ENCODE measurements around the gene TIMM13.
"Not testable (repeated sequence)": the region's sequence is repeated elsewhere in the genome, so short reads cannot be mapped to it uniquely, and the experiment has no call there.

Gene TIMM13

DNA sequence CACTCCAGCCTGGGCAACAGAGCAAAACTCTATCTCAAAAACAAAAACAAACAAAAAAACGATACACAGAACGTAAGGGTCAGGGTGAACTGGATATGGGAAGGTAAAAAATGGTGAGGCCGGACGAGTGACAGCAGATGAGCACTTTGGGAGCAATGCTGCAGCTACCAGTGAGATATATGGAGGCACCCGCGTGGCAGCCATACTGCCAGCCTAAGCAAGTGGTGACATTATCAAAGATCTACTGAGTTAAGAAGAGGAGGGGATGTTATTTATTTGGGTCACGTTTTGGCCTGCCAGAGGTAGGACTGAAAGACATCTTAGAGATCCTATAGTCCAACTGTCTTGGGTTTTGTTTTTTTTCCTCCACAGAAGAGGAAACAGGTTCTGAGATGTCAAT lies 14.2 kb downstream of the TIMM13 start:
- FAIRE-seq: no peak

DNA sequence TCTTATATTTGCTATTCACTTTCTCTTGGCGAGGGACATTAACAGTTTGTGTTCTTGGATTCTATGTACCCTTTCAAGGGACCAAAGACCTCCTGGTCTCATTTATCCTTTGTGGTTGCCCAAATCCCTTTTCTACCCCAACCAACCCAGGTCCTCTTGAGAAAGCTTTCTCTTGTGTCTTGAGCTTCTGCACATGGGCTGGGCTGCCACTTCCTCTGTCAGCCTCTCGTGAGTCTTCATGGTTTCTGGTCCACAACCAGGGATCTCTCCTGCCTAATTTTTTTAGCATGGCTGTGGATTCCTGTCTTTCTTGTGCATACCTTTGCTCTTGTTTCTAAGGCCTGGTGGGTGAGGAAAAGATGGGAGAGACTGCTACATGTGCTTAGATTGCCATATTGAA lies 14.9 kb downstream of the TIMM13 start:
- no peak for FAIRE-seq

DNA sequence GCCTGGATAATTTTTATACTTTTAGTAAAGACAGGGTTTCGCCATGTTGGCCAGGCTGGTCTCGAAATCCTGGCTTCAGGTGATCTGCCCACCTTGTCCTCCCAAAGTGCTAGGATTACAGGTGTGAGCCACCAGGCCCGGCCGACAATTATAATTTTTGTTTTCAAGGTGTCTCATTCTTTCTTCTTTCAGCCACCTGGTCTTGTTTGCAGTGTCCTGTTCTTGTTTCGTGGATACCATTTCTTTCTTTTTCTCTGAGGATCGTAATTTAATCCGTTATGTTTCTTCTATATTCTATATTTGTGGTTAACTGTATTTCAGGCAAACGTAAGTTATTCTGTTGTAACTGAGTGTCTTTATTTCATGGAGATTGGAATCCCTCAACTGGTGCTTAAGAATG lies 15.7 kb downstream of the TIMM13 start:
- no peak for FAIRE-seq

DNA sequence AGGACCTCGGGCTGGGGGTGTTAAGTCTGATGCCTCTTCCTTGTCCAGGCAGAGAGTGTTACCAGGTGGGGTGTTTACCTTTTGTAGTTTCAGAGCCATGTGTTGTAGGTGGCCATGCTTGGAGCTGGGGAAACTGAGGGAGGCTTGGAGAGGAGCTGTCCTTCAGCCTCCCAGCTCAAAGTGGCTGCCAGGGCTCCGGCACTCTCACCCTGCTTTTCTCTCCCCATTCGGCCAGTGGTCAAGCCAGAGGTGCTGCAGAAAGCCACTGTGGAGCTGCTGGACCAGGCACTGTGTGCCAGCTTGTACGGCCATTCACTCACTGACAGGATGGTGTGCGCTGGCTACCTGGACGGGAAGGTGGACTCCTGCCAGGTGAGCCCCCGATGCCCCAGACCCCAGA lies 17.4 kb downstream of the TIMM13 start:
- no peak for FAIRE-seq

DNA sequence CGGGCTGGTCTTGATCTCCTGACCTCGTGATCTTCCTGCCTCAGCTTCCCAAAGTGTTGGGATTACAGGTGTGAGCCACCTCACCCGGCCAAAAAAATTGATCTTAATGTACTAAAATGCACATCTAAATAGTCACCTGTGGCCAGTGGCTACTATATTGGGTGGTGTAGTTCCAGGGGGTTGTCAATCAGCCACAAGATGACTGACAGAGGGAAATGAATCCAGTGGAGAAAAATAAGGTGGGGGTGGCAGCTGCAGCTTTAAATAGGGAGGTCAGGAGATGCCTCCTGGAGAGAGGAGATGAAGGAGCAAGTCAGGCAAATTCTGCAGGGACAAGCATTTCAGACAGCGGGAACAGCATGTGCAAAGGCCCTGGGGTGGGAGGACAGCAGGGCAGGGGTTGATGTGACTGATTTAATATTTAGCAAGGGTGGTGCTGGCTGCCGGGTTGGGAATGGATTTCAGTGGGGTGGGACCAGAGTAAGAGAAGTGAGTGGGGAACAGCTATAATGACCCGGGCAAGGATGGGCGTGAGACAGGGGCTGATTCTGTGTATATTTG lies 18.0 kb downstream of the TIMM13 start:
- no peak for FAIRE-seq

DNA sequence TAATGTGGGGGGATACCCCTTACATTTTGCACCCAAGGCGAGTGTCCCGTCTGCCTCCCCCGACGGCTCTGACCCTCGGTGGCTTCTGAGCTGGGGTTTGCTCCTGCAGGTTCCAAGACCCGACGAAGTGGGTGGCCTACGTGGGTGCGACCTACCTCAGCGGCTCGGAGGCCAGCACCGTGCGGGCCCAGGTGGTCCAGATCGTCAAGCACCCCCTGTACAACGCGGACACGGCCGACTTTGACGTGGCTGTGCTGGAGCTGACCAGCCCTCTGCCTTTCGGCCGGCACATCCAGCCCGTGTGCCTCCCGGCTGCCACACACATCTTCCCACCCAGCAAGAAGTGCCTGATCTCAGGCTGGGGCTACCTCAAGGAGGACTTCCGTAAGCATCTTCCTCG lies 19.1 kb downstream of the TIMM13 start:
- FAIRE-seq: no peak

DNA sequence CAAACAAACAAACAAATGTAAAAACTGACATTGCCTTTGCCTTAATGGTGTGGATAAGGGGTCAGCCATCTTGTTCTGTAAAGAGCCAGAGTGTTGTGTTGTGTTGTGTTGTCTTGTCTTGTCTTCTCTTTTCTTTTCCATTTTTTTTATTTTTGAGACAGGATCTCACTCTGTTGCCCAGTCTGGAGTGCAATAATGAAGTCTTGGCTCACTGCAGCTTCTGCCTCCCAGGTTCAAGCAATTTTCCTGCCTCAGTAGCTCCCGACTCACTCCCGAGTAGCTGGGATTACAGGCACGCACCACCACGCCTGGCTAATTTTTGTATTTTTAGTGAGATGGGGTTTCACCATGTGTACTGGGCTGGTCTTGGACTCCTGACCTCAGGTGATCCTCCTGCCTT lies 27.8 kb downstream of the TIMM13 start:
- FAIRE-seq: no peak

DNA sequence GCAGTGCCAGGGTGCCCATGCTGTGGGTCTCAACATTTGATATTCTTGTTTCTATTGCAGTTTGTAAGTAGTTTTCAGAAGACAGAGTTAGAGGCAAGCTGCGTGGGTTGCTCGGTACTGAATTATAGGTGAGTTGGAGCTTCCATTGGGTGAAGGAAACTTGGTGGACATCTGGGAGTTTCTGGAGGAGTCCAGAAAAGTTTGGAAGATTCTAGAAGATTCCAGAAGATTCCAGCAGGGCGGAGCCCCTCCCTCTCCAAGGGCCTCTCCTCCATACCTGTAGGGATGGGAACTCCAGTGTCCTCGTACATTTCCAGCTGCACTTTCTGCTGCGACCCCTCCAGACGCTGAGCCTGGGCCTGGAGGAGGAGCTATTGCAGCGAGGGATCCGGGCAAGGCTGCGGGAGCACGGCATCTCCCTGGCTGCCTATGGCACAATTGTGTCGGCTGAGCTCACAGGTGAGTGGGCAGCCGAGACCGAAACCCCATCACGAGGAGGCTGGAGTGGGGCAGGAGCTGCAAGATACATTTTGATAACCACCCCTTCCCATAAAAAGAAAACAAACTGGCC lies 28.6 kb downstream of the TIMM13 start:
- no peak for FAIRE-seq

DNA sequence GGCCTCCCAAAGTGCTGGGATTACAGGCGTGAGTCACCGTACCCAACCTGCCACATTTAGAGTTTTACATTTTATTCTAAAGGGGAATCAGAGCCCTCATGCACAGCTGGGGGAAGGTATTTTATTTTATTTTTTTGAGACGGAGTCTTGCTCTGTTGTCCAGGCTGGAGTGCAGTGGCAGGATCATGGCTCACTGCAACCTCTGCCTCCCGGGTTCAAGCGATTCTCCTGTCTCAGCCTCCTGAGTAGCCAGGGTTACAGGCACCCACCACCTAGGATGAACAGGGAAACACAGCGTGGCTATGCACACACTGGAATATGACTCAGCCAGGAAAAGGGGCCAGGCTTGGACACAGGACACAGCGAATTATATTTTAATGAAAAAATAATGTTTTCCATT lies 30.2 kb downstream of the TIMM13 start:
- FAIRE-seq: not testable (repeated sequence)

DNA sequence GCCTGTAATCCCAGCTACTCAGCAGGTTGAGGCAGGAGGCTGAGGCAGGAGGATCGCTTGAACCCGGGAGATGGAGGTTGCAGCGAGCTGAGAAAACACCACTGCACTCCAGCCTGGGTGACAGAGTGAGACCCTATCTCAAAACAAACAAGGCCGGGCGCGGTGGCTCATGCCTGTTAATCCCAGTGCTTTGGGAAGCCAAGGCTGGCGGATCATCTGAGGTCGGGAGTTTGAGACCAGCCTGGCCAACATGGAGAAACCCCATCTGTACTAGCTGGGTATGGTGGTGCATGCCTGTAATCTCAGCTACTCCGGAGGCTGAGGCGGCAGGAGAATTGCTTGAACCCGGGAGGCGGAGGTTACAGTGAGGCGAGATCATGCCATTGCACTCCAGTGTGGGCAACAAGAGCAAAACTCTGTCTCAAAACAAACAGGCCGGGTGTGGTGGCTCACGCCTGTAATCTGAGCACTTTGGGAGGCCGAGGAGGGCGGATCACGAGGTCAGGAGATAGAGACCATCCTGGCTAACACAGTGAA lies 32.0 kb downstream of the TIMM13 start:
- not testable (repeated sequence) for FAIRE-seq

DNA sequence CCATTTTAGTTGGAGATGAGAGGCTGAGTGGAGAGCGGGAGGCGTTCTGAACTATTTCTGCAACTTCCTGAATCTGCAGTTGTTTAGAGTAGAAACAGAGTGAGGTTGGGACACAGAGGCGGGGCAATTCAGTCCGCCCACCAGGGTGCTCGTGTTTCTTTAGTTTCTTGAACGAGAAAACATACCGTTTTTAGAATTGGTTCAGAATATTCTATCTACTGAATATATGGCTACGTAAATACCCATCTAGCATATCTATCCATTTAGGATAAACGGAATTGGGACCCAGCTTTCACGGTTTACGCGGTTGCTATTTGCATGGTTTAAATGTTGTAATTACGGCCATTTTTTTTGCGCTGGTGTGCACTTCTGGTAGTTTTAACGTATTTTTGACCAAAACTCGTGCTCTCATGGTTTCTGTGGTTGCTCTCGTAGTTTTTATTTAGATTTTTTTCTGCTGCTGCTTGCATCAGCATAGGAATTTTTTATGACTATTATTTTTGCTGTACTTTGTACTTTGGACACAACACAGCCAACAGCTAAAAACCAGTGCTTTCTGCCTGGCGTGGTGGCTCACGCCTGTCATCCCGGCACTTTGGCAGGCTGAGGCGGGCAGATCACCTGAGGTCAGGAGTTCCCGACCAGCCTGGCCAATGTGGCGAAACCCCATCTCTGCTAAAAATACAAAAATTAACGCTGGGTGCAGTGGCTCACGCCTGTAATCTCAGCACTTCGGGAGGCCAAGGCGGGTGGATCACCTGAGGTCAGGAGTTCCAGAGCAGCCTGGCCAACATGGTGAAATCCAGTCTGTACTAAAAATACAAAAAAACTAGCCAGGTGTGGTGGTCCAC lies 32.7 kb downstream of the TIMM13 start:
- no peak for FAIRE-seq

DNA sequence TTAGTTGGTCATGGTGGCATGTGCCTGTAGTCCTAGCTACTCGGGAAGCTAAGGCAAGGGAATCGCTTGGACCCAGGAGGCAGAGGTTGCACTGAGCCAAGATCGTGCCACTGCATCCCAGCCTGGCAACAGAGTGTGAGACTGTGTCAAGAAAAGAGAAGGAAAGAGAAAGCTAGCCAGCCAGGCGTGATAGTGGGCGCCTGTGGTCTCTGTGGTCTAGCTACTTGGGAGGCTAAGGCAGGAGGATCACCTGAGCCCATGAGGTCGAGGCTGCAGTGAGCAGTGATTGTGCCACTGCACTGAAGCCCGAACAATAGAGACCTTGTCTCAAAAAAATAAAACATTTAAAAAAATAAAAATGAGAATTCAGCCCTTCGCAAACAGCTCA lies 33.3 kb downstream of the TIMM13 start:
- FAIRE-seq: no peak

DNA sequence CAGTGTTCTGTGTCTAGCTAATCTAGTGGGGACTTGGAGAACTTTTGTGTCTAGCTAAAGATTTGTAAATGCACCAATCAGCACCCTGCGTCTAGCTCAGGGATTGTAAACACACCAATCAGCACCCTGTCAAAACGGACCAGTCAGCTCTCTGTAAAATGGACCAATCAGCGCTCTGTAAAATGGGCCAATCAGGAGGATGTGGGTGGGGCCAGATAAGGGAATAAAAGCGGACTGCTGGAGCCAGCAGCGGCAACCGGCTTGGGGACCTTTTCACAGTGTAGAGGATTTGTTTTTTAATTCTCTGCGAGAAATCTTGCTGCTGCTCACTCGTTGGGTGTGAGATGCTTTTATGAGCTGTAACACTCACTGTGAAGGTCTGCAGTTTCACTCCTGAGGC lies 34.5 kb downstream of the TIMM13 start:
- not testable (repeated sequence) for FAIRE-seq

DNA sequence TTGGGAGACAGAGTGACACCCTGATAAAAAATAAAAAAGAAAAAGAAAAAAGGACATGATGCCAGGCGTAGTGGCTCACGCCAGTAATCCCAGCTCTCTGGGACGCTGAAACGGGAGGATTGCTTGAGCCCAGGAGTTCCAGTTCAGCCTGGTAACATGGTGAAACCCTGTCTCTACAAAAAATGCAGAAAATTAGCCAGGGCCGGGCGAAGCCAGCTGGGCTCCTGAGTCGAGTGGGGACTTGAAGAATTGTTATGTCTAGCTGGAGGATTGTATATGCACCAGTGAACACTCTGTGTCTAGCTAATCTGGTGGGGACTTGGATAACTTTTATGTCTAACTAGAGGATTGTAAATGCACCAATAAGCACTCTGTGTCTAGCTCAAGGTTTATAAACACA lies 35.0 kb downstream of the TIMM13 start:
- no peak for FAIRE-seq

DNA sequence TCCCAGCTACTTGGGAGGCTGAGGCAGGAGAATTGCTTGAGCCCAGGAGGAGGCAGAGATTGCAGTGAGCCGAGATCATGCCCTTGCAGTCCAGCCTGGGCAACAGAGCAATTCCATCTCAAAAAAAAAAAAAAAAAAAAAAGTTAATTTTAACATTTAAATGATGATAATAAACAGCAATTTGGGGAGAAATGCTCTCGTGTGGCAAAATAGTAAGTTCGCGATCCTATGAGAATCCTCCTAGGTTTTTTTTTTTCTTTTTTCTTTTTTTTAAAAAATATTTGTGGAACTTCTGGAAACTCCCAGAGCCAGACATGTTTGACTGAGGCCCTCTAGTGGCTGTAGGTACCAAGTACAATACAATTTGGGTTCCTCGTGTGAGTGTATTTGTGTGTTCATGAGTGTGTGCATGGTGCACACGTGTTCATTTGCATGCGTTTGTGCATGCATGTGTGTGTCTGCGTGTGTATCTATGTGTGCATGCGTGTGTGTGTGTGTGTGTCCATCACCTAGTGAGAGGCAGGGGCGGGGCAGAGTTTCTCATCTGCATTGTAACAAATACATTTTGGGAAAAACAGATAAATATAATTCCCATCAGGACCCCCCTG lies 36.2 kb downstream of the TIMM13 start:
- FAIRE-seq: peak; percentile 79

DNA sequence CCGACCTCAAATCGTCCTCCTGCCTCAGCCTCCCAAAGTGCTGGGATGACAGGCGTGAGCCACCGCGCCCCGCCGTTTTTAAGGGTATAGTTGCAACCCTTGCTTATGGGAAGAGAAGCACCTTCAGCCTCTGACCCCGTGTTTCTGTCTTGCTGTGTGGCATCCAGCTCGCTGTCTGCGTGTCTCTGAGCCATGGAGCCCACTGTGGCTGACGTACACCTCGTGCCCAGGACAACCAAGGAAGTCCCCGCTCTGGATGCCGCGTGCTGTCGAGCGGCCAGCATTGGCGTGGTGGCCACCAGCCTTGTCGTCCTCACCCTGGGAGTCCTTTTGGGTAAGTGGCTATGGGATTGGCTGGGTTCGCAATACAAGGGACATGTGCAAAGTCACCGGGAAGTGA lies 37.8 kb downstream of the TIMM13 start:
- FAIRE-seq: no peak

DNA sequence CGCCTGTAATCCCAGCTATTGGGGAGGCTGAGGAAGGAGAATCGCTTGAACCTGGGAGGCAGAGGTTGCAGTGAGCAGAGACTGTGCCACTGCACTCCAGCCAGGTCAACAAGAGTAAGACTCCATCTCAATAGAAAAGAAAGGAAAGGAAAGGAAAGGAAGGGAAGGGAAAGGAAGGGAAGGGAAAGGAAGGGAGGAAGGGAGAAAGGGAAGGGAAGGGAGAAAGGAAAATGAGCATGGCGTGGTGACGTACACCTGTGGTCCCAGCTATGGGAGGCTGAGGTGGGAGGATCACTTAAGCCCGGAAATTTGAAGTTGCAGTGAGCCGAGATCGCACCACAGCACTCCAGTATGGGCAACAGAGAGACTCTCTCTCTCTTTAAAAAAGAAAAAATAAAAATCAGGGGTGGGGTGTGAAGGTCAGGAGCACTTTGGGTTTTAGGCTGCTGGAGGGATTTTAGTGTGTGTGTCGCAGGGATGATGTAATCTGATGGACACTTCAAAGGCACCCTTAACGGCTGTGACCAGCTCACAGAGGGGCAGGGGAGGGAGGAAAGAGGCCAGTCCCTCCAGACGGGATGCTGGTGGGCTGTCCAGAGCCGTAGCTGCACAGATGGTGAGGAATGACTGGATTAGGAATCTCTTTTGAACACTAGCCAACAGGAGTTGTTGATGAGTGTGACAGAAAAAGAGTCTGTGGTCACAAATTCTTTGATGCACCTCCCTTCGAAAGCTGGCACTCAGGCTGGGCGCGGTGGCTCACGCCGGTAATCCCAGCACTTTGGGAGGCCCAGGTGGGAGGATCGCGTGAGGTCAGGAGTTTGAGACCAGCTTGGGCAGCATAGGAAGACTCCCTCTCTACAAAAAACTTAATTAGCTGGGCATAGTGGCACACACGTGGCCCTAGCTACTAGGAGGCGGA lies 39.8 kb downstream of the TIMM13 start:
- FAIRE-seq: no peak

DNA sequence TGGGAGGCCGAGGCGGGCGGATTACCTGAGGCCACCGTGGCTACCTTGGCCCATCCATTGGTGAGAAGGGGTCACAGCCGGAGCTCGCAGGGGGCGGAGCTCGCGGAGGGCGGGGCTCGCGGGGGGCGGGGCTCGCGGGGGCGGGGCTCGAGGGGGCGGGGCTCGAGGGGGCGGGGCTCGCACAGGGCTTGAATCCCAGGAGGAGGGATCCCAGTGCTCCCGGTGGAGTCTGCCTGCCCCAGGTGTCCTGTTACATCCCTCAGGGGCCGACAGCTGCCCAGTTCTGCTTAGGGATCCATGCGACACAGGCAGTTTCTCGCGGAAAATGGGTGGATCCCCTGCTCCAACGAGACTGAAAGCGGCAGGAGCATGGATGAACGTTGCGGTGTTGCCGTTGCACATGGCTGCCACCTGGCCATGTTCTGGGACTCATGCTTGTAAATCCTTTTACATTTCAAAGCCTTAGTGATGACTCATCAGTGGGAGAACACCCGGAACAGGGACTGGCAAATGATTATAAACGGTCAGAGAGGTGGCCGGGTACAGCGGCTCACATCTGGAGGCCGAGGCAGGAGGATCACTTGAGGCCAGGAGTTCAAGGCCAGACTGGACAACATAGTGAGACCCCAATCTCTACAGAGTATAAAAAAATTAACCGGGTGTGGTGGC lies 42.2 kb downstream of the TIMM13 start:
- no peak for FAIRE-seq

DNA sequence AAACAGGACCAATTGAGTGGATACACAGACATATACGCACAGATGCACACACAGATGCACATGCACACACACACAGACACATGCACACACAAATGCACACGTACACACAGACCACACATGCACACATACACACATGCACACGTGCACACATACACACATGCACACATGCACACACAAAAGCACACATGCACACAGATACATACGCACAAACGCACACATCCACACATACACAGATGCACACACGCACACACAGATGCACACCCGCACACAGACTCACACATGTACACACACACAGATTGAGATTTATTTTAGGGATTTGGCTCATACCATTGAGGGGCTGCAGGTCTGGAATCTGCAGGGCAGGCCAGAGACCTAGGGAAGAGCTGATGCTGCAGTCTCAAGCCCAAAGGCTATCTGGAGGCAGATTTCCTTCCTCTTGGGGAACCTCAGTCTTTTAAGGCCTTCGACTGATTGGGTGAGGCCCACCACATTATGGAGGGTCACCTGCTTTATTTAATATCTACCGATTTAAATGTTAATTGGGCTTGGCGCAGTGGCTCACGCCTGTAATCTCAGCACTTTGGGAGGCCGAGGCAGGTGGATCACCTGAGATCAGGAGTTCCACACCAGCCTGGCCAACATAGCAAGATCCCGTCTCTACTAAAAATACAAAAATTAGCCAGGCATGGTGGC lies 44.7 kb downstream of the TIMM13 start:
- no peak for FAIRE-seq

DNA sequence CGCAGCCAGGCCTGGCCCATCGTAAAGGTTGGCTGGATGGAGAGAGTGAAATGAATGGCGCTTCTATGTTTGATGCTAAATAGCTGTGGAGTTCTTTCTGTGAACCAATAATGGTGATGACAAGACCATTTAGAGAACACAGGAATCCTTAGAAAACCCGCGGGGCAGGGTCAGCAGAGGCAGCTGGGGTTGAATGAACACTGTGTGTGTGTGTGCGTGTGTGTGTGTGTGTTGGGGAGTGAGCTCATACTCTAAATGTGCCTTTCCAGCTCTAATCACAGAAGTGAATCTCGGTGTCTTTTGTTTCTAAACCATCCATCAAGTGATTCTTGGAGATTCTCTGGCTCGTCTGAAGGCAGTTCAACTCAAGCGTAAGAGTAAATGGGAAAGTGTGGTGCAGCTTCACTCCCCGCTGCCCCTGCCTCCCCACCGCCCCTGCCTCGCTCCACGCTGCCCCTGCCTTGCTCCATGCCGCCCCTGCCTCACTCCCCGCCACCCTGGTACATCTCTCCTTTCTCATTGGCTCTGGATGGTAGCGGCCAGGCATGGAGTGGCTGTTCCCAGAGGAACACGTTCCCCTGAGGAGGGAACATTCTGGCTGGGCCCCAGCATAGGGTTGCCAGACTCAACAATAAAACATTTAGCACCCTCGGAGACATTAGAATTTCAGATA lies 46.1 kb downstream of the TIMM13 start:
- FAIRE-seq: no peak

DNA sequence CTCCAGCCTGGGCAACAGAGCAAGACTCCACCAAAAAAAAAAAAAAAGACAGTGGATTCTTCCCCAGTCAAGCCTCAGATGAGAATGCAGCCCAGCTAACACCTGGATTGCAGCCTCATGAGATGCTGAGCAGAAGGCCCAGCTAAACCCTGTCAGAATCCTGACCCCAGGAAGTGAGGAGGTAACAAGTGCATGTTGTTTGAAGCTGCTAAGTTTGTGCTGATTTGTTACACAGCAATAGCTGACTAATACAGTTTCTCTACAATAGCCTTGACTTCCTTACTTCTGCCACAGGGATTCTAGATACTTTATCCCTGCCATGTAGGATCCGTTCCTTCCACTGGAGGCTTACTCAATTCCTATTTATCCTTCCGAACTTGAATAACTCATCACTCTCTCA lies 46.8 kb downstream of the TIMM13 start:
- FAIRE-seq: no peak
